ENCODE data around the gene ADAMTSL4. TPM values are rescaled to one million over a fixed set of nuclear protein-coding genes. Genes with fewer than 3 reads are reported as not detected.
A peak's percentile ranks its signal among the peaks of the same experiment; 100 is the strongest.

Gene ADAMTSL4
- total RNA-seq, 1 donor from 2014 or later, result not detected

- H3K9ac ChIP-seq, result no peak overlapping the region
- H3K4me3 Mint-ChIP-seq, result no peak overlapping the region
- H3K4me2 ChIP-seq, result no peak overlapping the region
Measured at GRCh38 chr1:150528196-150528595, 21.0 kb upstream of the ADAMTSL4 start.

GRCh38 chr1:150529017-150529416, 20.2 kb upstream of the ADAMTSL4 start:
- no peak overlapping the region for H3K9ac ChIP-seq
- no peak for DNase-seq (ENCODE audit: low spot score)
- no peak overlapping the region for H3K4me2 ChIP-seq
- H3K27me3 ChIP-seq, result no peaks in the 10 kb centered on the region
- Mint-ChIP-seq H3K27ac (peak overlapping the region; percentile 63), H3K9me3 (no peaks in the 10 kb centered on the region), H3K27me3 (ENCODE audit: insufficient read depth, low read depth) (peaks cover 4% of the 10 kb centered on the region), H3K4me3 (no peak overlapping the region), H3K36me3 (no peaks in the 10 kb centered on the region), H3K4me1 (peaks cover 11% of the 10 kb centered on the region)
- H2AFZ ChIP-seq (replicated peaks), result no peak overlapping the region
- peaks cover 4% of the 10 kb centered on the region for H3K4me1 ChIP-seq
- no peaks in the 10 kb centered on the region for H4K20me1 ChIP-seq (ENCODE audit: low read depth)
- TF ChIP-seq EZH2 (IDR thresholded peaks at IDR 0.05), result no peak
- no peak for TF ChIP-seq EZH2phosphoT487 (IDR thresholded peaks at IDR 0.05)
- TF ChIP-seq, protein P1, sequence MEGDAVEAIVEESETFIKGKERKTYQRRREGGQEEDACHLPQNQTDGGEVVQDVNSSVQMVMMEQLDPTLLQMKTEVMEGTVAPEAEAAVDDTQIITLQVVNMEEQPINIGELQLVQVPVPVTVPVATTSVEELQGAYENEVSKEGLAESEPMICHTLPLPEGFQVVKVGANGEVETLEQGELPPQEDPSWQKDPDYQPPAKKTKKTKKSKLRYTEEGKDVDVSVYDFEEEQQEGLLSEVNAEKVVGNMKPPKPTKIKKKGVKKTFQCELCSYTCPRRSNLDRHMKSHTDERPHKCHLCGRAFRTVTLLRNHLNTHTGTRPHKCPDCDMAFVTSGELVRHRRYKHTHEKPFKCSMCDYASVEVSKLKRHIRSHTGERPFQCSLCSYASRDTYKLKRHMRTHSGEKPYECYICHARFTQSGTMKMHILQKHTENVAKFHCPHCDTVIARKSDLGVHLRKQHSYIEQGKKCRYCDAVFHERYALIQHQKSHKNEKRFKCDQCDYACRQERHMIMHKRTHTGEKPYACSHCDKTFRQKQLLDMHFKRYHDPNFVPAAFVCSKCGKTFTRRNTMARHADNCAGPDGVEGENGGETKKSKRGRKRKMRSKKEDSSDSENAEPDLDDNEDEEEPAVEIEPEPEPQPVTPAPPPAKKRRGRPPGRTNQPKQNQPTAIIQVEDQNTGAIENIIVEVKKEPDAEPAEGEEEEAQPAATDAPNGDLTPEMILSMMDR (IDR thresholded peaks at IDR 0.05), result no peak
- no peaks in the 10 kb centered on the region for H3K36me3 ChIP-seq
- H3F3A ChIP-seq (ENCODE audit: low read depth), result peaks cover 8% of the 10 kb centered on the region
- no peak overlapping the region for H3K4me3 ChIP-seq
- H3K9me3 ChIP-seq (ENCODE audit: low read depth), result no peaks in the 10 kb centered on the region
- no peak overlapping the region for H3K27ac ChIP-seq
- no peaks in the 10 kb centered on the region for H3K79me2 ChIP-seq (ENCODE audit: low read depth)

More at GRCh38 chr1:150528196-150528595, 21.0 kb upstream of the ADAMTSL4 start:
- H3K36me3 Mint-ChIP-seq, result no peaks in the 10 kb centered on the region
- no peak for DNase-seq (ENCODE audit: low spot score)
- Histone ChIP-seq H3F3A (ENCODE audit: low read depth) (peaks cover 8% of the 10 kb centered on the region), H4K20me1 (ENCODE audit: low read depth) (no peaks in the 10 kb centered on the region), H3K9me3 (ENCODE audit: low read depth) (no peaks in the 10 kb centered on the region), H2AFZ (replicated peaks) (no peak overlapping the region), H3K27me3 (no peaks in the 10 kb centered on the region), H3K79me2 (ENCODE audit: low read depth) (no peaks in the 10 kb centered on the region), H3K36me3 (no peaks in the 10 kb centered on the region), H3K27ac (no peak overlapping the region), H3K4me3 (no peak overlapping the region), H3K4me1 (peaks cover 4% of the 10 kb centered on the region)
- H3K27me3 Mint-ChIP-seq (ENCODE audit: insufficient read depth, low read depth), result peaks cover 3% of the 10 kb centered on the region
- TF ChIP-seq, protein P1 (IDR thresholded peaks at IDR 0.05), result no peak
- TF ChIP-seq EZH2 (IDR thresholded peaks at IDR 0.05) (no peak), EZH2phosphoT487 (IDR thresholded peaks at IDR 0.05) (no peak)
- peaks cover 11% of the 10 kb centered on the region for H3K4me1 Mint-ChIP-seq
- H3K9me3 Mint-ChIP-seq, result no peaks in the 10 kb centered on the region
- no peak overlapping the region for H3K27ac Mint-ChIP-seq

- no peak overlapping the region for H3K4me3 ChIP-seq
- peak overlapping the region; percentile 35 for H2AFZ ChIP-seq (replicated peaks)
- H3K79me2 ChIP-seq (ENCODE audit: low read depth), result no peaks in the 10 kb centered on the region
- no peak for TF ChIP-seq EZH2phosphoT487 (IDR thresholded peaks at IDR 0.05)
- peaks cover 4% of the 10 kb centered on the region for H3K27me3 Mint-ChIP-seq (ENCODE audit: insufficient read depth, low read depth)
- no peak overlapping the region for H3K9ac ChIP-seq
- H3F3A ChIP-seq (ENCODE audit: low read depth), result peaks cover 8% of the 10 kb centered on the region
- H3K4me1 ChIP-seq, result peaks cover 4% of the 10 kb centered on the region
- no peak overlapping the region for H3K27ac ChIP-seq
- no peak for DNase-seq (ENCODE audit: low spot score)
- H3K4me1 Mint-ChIP-seq, result peaks cover 11% of the 10 kb centered on the region
- no peaks in the 10 kb centered on the region for H3K9me3 ChIP-seq (ENCODE audit: low read depth)
- no peaks in the 10 kb centered on the region for H3K9me3 Mint-ChIP-seq
- H4K20me1 ChIP-seq (ENCODE audit: low read depth), result no peaks in the 10 kb centered on the region
- no peak overlapping the region for H3K4me3 Mint-ChIP-seq
- no peak overlapping the region for H3K4me2 ChIP-seq
- H3K27me3 ChIP-seq, result no peaks in the 10 kb centered on the region
- no peaks in the 10 kb centered on the region for H3K36me3 ChIP-seq
- H3K36me3 Mint-ChIP-seq, result no peaks in the 10 kb centered on the region
- peak overlapping the region; percentile 0 for H3K27ac Mint-ChIP-seq
Measured at GRCh38 chr1:150530491-150531159, 18.6 kb upstream of the ADAMTSL4 start.

DNA sequence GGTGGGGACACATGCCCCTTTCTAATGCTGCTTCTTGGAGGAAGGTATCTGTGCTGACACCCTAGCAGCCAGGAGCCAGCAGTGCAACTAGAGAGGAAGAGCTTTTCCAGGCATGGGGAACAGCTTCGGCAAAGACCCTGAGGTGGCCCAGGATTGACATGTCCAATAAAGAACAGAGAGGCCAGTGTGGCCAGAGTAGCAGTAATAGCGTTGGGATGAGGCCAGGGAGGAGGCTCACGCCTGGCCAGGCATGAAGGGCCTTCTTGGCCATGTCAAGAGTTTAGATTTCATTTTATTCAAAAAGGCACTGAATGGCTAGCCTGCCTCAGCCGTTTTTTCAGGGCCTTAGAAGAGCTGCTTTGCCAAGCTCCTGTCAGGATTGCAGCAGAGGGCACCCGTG, 16.3 kb upstream of the ADAMTSL4 start:
- no peak for TF ChIP-seq EZH2 (IDR thresholded peaks at IDR 0.05)
- TF ChIP-seq, protein P1 (IDR thresholded peaks at IDR 0.05), result no peak
- TF ChIP-seq EZH2phosphoT487 (IDR thresholded peaks at IDR 0.05), result no peak
- no peaks in the 10 kb centered on the region for H3K9me3 ChIP-seq (ENCODE audit: low read depth)
- no peak overlapping the region for H3K4me3 ChIP-seq
- Mint-ChIP-seq H3K4me1 (peaks cover 11% of the 10 kb centered on the region), H3K27me3 (ENCODE audit: insufficient read depth, low read depth) (peaks cover 4% of the 10 kb centered on the region), H3K27ac (peak overlapping the region; percentile 8), H3K4me3 (no peak overlapping the region), H3K9me3 (no peaks in the 10 kb centered on the region), H3K36me3 (no peaks in the 10 kb centered on the region)
- no peak overlapping the region for H3K4me2 ChIP-seq
- H3K27ac ChIP-seq, result no peak overlapping the region
- H3K36me3 ChIP-seq, result no peaks in the 10 kb centered on the region
- H4K20me1 ChIP-seq (ENCODE audit: low read depth), result no peaks in the 10 kb centered on the region
- H2AFZ ChIP-seq (replicated peaks), result peak overlapping the region; percentile 53
- H3K79me2 ChIP-seq (ENCODE audit: low read depth), result no peaks in the 10 kb centered on the region
- H3K9ac ChIP-seq, result no peak overlapping the region
- H3K4me1 ChIP-seq, result peaks cover 4% of the 10 kb centered on the region
- DNase-seq (ENCODE audit: low spot score), result no peak
- H3K27me3 ChIP-seq, result no peaks in the 10 kb centered on the region
- H3F3A ChIP-seq (ENCODE audit: low read depth), result peaks cover 8% of the 10 kb centered on the region

Data from neural progenitor cell (in vitro differentiated cells).